Thoracic aorta (tissue), 2 donors: Measurements from ENCODE around the gene VSX1. TPM values are rescaled to one million over a fixed set of nuclear protein-coding genes. Genes with fewer than 3 reads are reported as not detected.

Experiments used
- ATAC-seq: fragments of 150-250 bp; one replicate; pipeline ENCODE4 v1.8.0; 2017; ENCODE audit warnings: low read depth; ENCODE audit not compliant: insufficient number of reproducible peaks, low FRiP score
- DNase-seq: peaks from one replicate; pipeline ENCODE4 v3.0.0-alpha.2; 2020; ENCODE audit warnings: low spot score
- H3K27ac ChIP-seq, 2 donors: fragments of 200-600 bp; sonication (generic); 1 replicate in 1 of 2; 2 replicates in 1 of 2; pipeline ENCODE4 v1.5.1; 2016; ENCODE audit warnings: mild to moderate bottlenecking in 2 of 2, moderate library complexity in 2 of 2
- H3K27me3 ChIP-seq: fragments of 200-600 bp; sonication (generic); replicated peaks from 2 replicates; pipeline ENCODE4 v1.6.0; 2016; ENCODE audit warnings: mild to moderate bottlenecking; ENCODE audit not compliant: insufficient read depth
- H3K36me3 ChIP-seq: fragments of 200-600 bp; sonication (generic); one replicate; pipeline ENCODE4 v1.5.1; 2016
- H3K4me1 ChIP-seq, 2 donors: fragments of 200-600 bp; sonication (generic); 1 replicate in 1 of 2; 2 replicates in 1 of 2; pipeline versions ENCODE4 v1.5.1 to v1.6.0; 2016; ENCODE audit warnings: low read depth in 2 of 2, mild to moderate bottlenecking in 1 of 2; ENCODE audit not compliant: control insufficient read depth in 1 of 2
- H3K4me3 ChIP-seq: fragments of 200-600 bp; sonication (generic); 2 replicates; pipeline ENCODE4 v1.5.1; 2016; ENCODE audit warnings: mild to moderate bottlenecking
- H3K9me3 ChIP-seq: fragments of 200-600 bp; sonication (generic); 2 replicates; pipeline ENCODE4 v1.5.1; 2016
- total RNA-seq, 2 donors: library from RNA; depleted of rRNA; stranded (reverse); fragments of >200 nt; gene quantifications; one replicate each; pipeline versions ENCODE4 v1.1.0 to v1.2.3, GENCODE V29; 2016
- TF ChIP-seq, protein P1 (sequence below): fragments of 200-600 bp; sonication (generic); IDR thresholded peaks from one replicate; pipeline ENCODE4 v1.5.1; 2019; ENCODE audit warnings: antibody characterized with exemption

The VSX1 gene
- total RNA-seq, 2 donors from 2014 or later, result not detected

GRCh38 chr20:25077610-25078169, 4.3 kb downstream of the VSX1 start:
- peaks cover 5% of the 10 kb centered on the region for H3K27me3 ChIP-seq
- H3K4me1 ChIP-seq, result peaks cover 7 to 24% of the 10 kb centered on the region in 2 donors
- no peak for ATAC-seq
- no peaks in the 10 kb centered on the region for H3K36me3 ChIP-seq
- H3K9me3 ChIP-seq, result no peaks in the 10 kb centered on the region
- H3K4me3 ChIP-seq, result peak overlapping the region; percentile 59
- H3K27ac ChIP-seq, result no peak overlapping the region
- DNase-seq, result no peak
- TF ChIP-seq, protein P1, sequence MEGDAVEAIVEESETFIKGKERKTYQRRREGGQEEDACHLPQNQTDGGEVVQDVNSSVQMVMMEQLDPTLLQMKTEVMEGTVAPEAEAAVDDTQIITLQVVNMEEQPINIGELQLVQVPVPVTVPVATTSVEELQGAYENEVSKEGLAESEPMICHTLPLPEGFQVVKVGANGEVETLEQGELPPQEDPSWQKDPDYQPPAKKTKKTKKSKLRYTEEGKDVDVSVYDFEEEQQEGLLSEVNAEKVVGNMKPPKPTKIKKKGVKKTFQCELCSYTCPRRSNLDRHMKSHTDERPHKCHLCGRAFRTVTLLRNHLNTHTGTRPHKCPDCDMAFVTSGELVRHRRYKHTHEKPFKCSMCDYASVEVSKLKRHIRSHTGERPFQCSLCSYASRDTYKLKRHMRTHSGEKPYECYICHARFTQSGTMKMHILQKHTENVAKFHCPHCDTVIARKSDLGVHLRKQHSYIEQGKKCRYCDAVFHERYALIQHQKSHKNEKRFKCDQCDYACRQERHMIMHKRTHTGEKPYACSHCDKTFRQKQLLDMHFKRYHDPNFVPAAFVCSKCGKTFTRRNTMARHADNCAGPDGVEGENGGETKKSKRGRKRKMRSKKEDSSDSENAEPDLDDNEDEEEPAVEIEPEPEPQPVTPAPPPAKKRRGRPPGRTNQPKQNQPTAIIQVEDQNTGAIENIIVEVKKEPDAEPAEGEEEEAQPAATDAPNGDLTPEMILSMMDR, result no peak

DNA sequence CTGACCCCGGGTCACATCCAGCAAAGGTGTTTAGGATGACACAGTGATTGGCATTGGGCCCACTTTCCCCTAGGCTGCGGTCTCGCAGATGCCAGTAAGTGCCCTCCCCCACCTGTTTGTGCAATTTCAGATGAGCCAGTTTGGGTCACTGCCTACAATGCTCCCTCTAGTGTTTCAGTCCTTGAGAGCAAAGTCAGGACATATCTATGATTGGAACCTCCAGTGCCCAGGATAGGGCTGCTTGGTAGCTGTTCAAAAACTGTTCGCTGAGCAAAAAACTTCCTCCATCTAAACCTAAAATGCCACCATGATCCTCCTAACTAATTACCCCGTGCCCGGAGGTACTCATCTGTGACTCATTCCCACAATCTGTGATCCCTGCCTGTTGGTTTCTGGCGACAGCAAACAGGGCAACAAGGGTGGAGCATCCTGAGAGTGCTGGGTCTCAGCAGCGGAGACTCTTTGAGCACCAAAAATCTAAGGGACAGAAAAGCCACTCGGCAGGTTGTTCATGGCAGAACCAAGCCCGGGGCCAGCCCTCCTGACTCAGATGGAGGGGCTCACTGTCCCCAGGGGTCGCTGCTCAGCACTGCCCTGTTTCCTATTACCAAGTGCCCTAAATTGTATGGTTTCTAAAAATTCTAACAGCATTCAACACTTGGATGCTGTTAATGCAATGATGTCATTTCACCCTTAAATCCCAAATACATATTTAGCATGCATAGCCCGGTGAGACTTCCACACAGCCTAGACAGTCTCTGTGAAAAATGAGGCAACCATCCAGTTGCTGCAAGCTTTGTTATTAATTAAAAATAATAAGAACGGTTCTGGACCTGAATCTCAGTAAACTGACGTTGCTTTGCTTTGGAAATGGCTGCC, 5.0 kb downstream of the VSX1 start:
- TF ChIP-seq, protein P1, result no peak
- Histone ChIP-seq H3K4me1 (peaks cover 7 to 24% of the 10 kb centered on the region in 2 donors), H3K9me3 (no peaks in the 10 kb centered on the region), H3K27ac (no peak overlapping the region), H3K4me3 (peak overlapping the region; percentile 59), H3K27me3 (peaks cover 5% of the 10 kb centered on the region), H3K36me3 (no peaks in the 10 kb centered on the region)
- ATAC-seq (no peak), DNase-seq (no peak)

GRCh38 chr20:25076201-25076600, 5.7 kb downstream of the VSX1 start:
- TF ChIP-seq, protein P1, result no peak
- Histone ChIP-seq H3K27me3 (peaks cover 5% of the 10 kb centered on the region), H3K9me3 (no peaks in the 10 kb centered on the region), H3K36me3 (no peaks in the 10 kb centered on the region), H3K27ac (no peak overlapping the region), H3K4me1 (peaks cover 7 to 16% of the 10 kb centered on the region in 2 donors), H3K4me3 (no peak overlapping the region)
- DNase-seq, result no peak
- no peak for ATAC-seq

- no peak for DNase-seq
- Histone ChIP-seq H3K27me3 (no peaks in the 10 kb centered on the region), H3K4me1 (peaks cover 7 to 13% of the 10 kb centered on the region in 2 donors), H3K27ac (no peak overlapping the region), H3K36me3 (no peaks in the 10 kb centered on the region), H3K4me3 (no peak overlapping the region), H3K9me3 (no peaks in the 10 kb centered on the region)
- no peak for ATAC-seq
- TF ChIP-seq, protein P1, result no peak
Measured at GRCh38 chr20:25073544-25073943, 8.4 kb downstream of the VSX1 start.

DNA sequence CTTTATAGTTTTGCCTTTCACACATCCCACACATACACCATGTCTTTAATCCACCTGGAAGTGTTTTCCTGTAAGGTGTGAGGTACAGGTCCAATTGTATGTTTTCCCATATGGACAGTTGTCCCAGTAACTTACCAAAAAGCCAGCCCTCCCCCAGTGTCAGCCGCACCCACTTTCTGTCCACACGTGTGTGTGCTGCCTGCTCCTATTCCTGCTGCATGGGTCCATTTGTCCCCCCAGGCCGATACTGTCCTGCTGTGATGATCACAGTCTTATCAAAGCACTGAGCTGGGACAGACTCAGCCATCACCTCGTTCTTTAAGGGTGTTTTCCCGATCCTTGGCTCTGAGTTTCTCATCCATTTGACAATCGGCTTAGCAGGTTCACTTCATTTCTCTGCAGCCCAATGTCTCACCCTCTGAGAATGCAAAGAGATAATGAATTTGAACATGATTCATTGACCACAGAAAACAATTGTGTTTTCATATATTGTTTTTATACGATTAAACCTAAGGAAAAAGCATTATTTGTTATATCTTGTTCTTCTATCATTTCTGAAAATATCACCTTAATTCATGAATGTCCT, 9.6 kb downstream of the VSX1 start:
- Histone ChIP-seq H3K27me3 (no peaks in the 10 kb centered on the region), H3K4me1 (peaks cover 0 to 4% of the 10 kb centered on the region in 2 donors), H3K36me3 (no peaks in the 10 kb centered on the region), H3K9me3 (no peaks in the 10 kb centered on the region), H3K4me3 (no peak overlapping the region), H3K27ac (no peak overlapping the region)
- TF ChIP-seq, protein P1, result no peak
- ATAC-seq (no peak), DNase-seq (no peak)
